ENCODE results near the gene HORMAD1. TPM values are rescaled to one million over a fixed set of nuclear protein-coding genes. Genes with fewer than 3 reads are reported as not detected.
A peak's percentile ranks its signal among the peaks of the same experiment; 100 is the strongest.

HORMAD1 gene
- total and polyA plus RNA-seq, 2 of the 8 experiments (the other 6 are each of a cell fraction or from before 2014, with no cell fraction given): not detected

DNA sequence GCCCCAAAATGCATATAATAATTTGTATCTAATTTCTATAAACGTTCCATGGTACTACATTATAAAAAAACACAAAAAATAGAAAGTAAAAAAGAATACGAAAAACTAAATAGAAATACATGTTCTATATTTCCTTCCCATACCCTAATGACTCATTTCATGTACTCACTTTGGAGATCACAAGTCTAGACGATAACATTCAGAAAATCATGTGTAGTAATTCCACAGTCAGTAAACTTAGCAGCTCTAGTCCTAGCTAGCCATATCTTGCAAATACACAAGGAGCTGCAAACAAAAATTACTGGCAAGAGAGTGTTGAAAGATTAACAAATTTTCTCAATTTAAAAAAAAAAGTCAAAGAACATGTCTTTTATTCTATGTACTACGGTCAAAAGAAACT is 25.1 kb downstream of the HORMAD1 start:
- H3K9ac ChIP-seq (replicated peaks in 1 of 4; ENCODE audit: extremely low read depth in 1 of 4, low read depth in 3 of 4, low read length in 3 of 4): no peak overlapping the region
- WGBS, 2 experiments (ENCODE audit: extremely low coverage in 1 of 2, insufficient coverage in 1 of 2, insufficient read length in 1 of 2, insufficient replicate concordance in 2 of 2, low coverage in 1 of 2, low lambda C conversion rate in 2 of 2, missing lambda C conversion rate in 1 of 2): 91% methylated on average over 4 of the region's 4 CpGs; no CpG with 5 or more reads in 1 of the 2 experiments
- H3K23ac ChIP-seq (ENCODE audit: insufficient read length): no peak overlapping the region
- no peak overlapping the region for H4K5ac ChIP-seq (ENCODE audit: insufficient read length, low read depth, low read length)
- no peak overlapping the region for H2BK12ac ChIP-seq (ENCODE audit: low read depth, low read length)
- no peak overlapping the region for H2AFZ ChIP-seq (ENCODE audit: low read length)
- peaks cover 0 to 1% (median 0%) of the 10 kb centered on the region in 4 experiments; a peak in 1 of 7 replicates for H3K27me3 ChIP-seq (replicated peaks in 1 of 4; ENCODE audit: control insufficient read depth in 3 of 4, extremely low read depth in 1 of 4, insufficient read depth in 3 of 4, low read length in 3 of 4)
- FAIRE-seq (no peak), DNase-seq (ENCODE audit: low read depth in 1 of 2, low spot score in 2 of 2) (no peak)
- H3K36me3 ChIP-seq (ENCODE audit: control insufficient read depth in 2 of 4, insufficient read depth in 4 of 4, low read length in 3 of 4): peaks cover 2 to 39% (median 6%) of the 10 kb centered on the region in 4 experiments; a peak in 5 of 8 replicates
- no peak overlapping the region for H3K27ac ChIP-seq (ENCODE audit: low read depth, low read length)
- H3K79me2 ChIP-seq (ENCODE audit: control insufficient read depth in 1 of 2, insufficient read depth in 2 of 2, low read length in 2 of 2): peaks cover 0 to 17% of the 10 kb centered on the region in 2 experiments; a peak in 3 of 4 replicates
- H3K18ac ChIP-seq (ENCODE audit: extremely low read depth, low read length): no peak overlapping the region
- H3K23me2 ChIP-seq (ENCODE audit: low read depth, low read length): peaks cover 2% of the 10 kb centered on the region
- H3K9me3 ChIP-seq (ENCODE audit: insufficient read depth in 2 of 2, low read depth in 1 of 2, low read length in 1 of 2): no peaks in the 10 kb centered on the region
- peak overlapping the region in 2 of 4 experiments; percentile 48 to 94; a peak in 2 of 8 replicates for H3K4me3 ChIP-seq (ENCODE audit: extremely low read depth in 1 of 4, insufficient read depth in 2 of 4, low read depth in 3 of 4, low read length in 4 of 4)
- no peak overlapping the region for H3K4ac ChIP-seq (replicated peaks; ENCODE audit: insufficient read length, low read depth, low read length)
- no peak overlapping the region for H3K56ac ChIP-seq (replicated peaks; ENCODE audit: insufficient read length, low read depth, low read length)
- H2BK15ac ChIP-seq (ENCODE audit: low read length): no peak overlapping the region
- no peak overlapping the region for H3K14ac ChIP-seq (ENCODE audit: insufficient read length)
- no peak overlapping the region for H4K91ac ChIP-seq (replicated peaks; ENCODE audit: insufficient read length, low read length)
- peaks cover 0 to under 1% of the 10 kb centered on the region in 2 experiments for H4K20me1 ChIP-seq (replicated peaks in 1 of 2; ENCODE audit: control insufficient read depth in 1 of 2, insufficient read depth in 2 of 2, low read length in 2 of 2)
- H2BK20ac ChIP-seq (ENCODE audit: low read length): no peak overlapping the region
- no peak overlapping the region for H2AK5ac ChIP-seq (ENCODE audit: low read depth, low read length)
- no peak overlapping the region for H4K8ac ChIP-seq (ENCODE audit: extremely low read depth, insufficient read depth, low read length)
- ChIA-PET CTCF (ENCODE audit: partially characterized antibody) (interaction anchor here (0.6 to 1.4 kb wide), 2 partner anchors 135 to 286 kb away, joined by 3 read pairs; partner anchors contain the start of gene ANXA9), POLR2A (ENCODE audit: partially characterized antibody) (interaction anchor here (0.7 to 1.7 kb wide), 2 partner anchors 9 to 117 kb away, joined by 3 read pairs; no protein-coding TSS in a partner anchor)
- no peaks in the 10 kb centered on the region; the same call in 1 of the 2 replicates for H3K79me1 ChIP-seq (ENCODE audit: low read depth, low read length)
- H3K4me1 ChIP-seq (replicated peaks in 1 of 4; ENCODE audit: control insufficient read depth in 3 of 4, insufficient read depth in 4 of 4, low read length in 3 of 4): no peaks in the 10 kb centered on the region
- no peak for TF ChIP-seq EGR1 (IDR thresholded peaks at IDR 0.05; ENCODE audit: borderline replicate concordance, low read depth, low read length)
- TF ChIP-seq BCL11A (IDR thresholded peaks at IDR 0.05; ENCODE audit: low read depth in 2 of 2, low read length in 2 of 2): no peak
- TF ChIP-seq SIN3A (conservative IDR thresholded peaks at IDR 0.05 in 1 of 2, IDR thresholded peaks at IDR 0.05 in 1 of 2; ENCODE audit: low read depth in 1 of 2, low read length in 2 of 2): no peak
- no peak for TF ChIP-seq NANOG (IDR thresholded peaks at IDR 0.05; ENCODE audit: insufficient read depth, low read depth, low read length, poor library complexity, severe bottlenecking)
- no peak for TF ChIP-seq POU5F1 (IDR thresholded peaks at IDR 0.05; ENCODE audit: low read depth, low read length)
- H2BK120ac ChIP-seq (replicated peaks; ENCODE audit: low read depth, low read length): no peak overlapping the region
- no peak overlapping the region for H2BK5ac ChIP-seq (ENCODE audit: low read depth, low read length)
- H3K4me2 ChIP-seq (ENCODE audit: insufficient read depth in 1 of 2, low read depth in 2 of 2, low read length in 2 of 2): peak overlapping the region; percentile 23 to 66; a peak in 2 of 4 replicates

Data from H1 (cell line).